IPS DF 4.7 (cell line): Measurements from ENCODE around the gene ACTN4.

Experiments used
- DNase-seq: peaks from one replicate; pipeline ENCODE4 v3.0.0-alpha.2; 2013; ENCODE audit warnings: low spot score; ENCODE audit errors: extremely low read depth

ACTN4 gene

GRCh38 chr19:38635483-38636399 lies 11.7 kb upstream of the ACTN4 start:
- DNase-seq = no peak

- DNase-seq = no peak
Observed at GRCh38 chr19:38638461-38638860, 9.0 kb upstream of the ACTN4 start.

GRCh38 chr19:38639679-38640078 lies 7.8 kb upstream of the ACTN4 start:
- no peak for DNase-seq

GRCh38 chr19:38640368-38640767 lies 7.1 kb upstream of the ACTN4 start:
- DNase-seq = no peak

DNA sequence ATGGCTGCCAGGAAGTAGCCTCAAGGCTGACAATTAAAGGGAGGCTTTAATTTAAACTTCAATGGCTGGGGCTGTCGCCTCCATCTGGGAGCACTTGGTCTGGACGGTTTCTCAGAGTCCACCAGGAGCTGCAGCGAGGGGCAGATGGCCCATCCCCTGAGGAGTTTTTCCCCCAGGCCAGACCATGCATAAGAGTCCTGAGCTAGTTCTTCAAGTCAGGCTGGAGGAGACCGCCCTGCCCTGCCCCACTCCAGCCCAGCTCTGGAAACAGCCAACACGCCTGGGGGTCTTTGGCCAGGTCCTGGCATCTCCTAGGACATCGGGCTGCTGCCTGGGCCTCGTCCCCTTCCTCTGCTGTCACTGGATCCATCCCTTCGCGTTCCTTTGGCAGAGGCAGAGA lies 5.3 kb upstream of the ACTN4 start:
- no peak for DNase-seq

DNA sequence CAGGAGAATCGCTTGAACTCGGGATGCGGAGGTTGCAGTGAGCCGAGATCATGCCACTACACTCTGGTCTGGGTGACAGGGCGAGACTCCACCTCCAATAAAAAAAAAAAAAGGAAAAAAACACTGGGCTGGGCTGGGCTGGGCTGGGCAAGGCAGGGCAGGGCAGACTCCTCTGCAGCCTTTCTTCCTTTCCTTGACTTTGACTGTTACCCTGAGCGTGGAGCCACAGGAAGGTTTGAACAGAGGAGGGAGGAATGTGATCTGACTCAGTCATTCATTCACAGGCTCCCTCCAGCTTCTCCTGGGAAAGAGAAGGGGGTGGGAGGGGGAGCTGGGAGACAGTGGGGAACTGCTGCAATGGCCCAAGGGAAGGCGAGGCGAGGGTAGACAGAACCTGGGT lies 2.7 kb upstream of the ACTN4 start:
- no peak for DNase-seq

- DNase-seq = no peak
Observed at GRCh38 chr19:38647966-38648768, 718 bp downstream of the ACTN4 start.

DNA sequence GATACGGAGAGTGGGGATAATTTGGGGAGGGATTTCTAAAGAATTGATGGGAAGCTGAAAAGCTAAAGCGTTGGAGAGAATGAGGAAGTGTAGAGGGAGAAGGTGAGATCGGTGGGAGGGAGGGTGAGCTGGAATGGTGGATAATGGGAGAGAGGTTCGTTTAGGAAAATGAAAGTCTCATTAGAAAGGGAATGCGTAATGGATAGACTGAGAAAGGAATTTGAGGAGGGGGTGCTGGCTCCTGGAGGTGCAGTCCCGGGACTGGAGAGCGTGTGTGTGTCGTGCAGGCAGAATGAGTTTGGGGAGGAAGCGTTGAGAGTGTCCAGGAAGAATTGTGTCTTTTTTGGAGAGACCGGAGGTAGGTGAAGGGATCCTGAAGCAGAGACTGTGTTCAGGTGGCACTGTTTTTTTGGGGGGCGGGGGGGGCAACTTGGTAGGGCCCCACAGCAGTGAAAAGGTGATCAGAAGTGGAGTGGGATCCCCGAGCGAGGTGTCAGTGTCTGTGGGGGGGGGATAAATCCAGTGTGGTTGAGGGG lies 1.4 kb downstream of the ACTN4 start:
- DNase-seq = no peak

- no peak for DNase-seq
Observed at GRCh38 chr19:38649305-38650171, 2.1 kb downstream of the ACTN4 start.

- DNase-seq = no peak
Observed at GRCh38 chr19:38650172-38650775, 2.8 kb downstream of the ACTN4 start.

GRCh38 chr19:38650911-38651584 lies 3.6 kb downstream of the ACTN4 start:
- DNase-seq = no peak

GRCh38 chr19:38653028-38653571 lies 5.7 kb downstream of the ACTN4 start:
- DNase-seq = no peak

GRCh38 chr19:38654628-38655055 lies 7.2 kb downstream of the ACTN4 start:
- no peak for DNase-seq

DNA sequence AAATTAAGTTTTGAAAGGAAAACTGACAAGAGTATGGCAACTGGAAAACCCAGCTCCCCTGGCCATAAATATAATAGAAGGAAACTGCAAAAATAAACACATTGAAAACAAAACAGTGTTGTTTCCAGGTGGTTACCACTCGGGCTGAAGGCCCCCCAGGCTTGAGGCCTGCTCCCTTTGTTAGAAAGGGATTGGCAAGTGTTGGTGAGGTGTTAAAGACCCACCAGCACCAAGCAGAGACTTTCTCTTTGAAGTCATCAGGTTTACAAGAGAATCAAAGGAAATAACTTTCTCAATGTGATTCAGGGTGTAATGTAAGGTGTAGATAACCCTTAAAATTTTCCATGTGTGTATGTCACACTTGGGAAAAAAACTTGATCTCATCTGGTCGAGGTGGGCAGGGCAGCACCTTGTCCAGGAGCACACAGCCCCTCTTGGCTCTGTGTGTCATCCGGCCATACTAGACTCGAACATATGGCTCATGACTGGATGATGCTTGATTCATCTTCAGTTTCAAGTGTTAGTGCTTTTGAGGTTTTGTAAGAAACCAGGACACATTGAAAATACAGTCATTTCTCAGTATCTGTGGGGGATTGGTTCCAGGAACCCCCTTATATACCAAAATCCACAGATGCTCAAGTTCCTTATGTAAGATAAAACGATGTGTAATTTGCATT lies 7.8 kb downstream of the ACTN4 start:
- DNase-seq = no peak

DNA sequence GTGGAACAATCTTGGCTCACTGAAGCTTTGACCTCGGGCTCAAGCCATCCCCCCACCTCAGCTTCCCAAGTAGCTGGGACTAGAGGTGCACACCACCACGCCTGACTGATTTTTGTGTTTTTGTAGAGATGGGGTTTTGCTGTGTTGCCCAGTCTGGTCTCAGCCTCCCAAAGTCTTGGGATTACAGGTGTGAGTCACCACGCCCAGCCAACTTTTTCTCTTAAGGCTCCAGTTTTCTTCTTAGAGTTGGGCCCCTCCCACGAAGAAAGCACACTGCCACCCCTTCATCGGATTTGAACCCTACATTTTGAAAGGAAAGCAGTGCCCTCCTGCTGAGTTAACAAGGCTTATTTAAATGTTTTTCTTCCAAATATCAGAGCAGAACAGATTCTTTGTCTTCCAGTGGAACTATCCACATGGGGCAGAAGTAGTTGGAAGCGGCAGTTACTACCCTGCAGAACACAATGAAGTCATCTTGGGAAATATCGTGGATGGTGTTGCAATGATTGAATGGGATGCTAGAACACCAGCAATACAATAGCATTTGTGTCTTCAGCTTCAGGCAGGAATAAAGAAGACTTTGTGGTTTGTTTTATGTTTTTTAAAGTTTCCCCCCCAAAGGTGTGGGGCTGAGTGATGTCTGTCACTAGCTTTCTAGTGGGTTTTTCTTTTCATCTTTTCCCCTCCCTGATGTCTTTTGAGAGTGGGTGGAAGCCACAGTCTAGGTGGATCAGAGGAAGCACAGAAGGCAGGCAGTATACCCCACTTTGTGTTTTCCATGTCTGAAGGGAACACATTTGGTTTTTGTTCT lies 8.9 kb downstream of the ACTN4 start:
- no peak for DNase-seq

- DNase-seq = no peak
Observed at GRCh38 chr19:38657633-38658222, 10.3 kb downstream of the ACTN4 start.

DNA sequence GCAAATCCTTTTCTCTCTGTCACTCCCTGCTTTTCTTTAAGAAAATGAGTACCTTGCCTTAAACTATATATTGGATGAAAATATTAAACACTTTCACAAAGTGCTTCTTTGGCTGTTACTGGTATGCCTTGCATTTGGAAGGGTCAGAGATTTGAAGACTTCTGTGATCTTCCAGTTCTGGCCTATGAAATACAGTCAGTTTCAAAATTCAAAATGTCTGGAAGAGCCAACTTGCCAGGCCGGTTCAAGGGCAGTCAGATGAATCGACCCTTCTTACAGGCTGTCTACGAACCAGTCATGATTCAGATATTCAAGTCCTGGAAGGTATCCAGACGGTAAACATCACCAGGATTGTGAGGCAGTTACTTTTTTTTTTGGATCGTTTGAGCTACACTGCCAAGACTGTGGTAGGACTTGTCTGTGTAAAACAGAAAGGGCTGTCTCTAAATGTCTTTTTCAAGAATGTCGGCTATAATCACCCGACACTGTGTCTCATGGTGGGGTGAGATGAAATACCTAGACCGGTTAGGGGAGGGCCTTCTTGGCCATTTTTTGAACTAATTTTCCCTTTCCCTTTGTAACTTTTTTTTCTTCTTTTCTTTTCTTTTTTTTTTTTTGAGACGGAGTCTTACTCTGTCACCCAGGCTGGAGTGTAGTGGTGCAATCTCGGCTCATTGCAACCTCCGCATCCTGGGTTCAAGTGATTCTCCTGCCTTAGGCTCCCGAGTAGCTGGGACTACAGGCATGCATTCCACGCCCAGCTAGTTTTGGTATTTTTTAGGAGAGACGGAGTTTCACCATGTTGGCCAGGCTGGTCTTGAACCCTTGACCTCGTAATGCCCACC lies 11.2 kb downstream of the ACTN4 start:
- no peak for DNase-seq
